Gastrocnemius medialis (tissue), 4 donors: ENCODE measurements around the gene CCDC102B.

Source experiments
- CTCF ChIP-seq, 5 experiments: fragments of 450-650 bp in 3 of 5; fragments of 200-600 bp in 2 of 5; sonication (generic) in 2 of 5; IDR thresholded peaks in 4 of 5; conservative IDR thresholded peaks in 1 of 5; 1 replicate in 4 of 5; 2 replicates in 1 of 5; pipeline ENCODE4 v1.5.1; 2016 to 2019; ENCODE audit warnings: antibody characterized with exemption in 5 of 5, mild to moderate bottlenecking in 3 of 5, moderate library complexity in 3 of 5
- POLR2A ChIP-seq, 2 donors: fragments of 450-650 bp; IDR thresholded peaks; one replicate each; pipeline ENCODE4 v1.6.1; 2017; ENCODE audit warnings: antibody characterized with exemption in 2 of 2, mild to moderate bottlenecking in 2 of 2, moderate library complexity in 2 of 2

GRCh38 chr18:68983126-68983525, 185.2 kb downstream of the CCDC102B start:
- no peak for TF ChIP-seq CTCF (IDR thresholded peaks at IDR 0.05 in 4 of 5, conservative IDR thresholded peaks at IDR 0.05 in 1 of 5)
- TF ChIP-seq POLR2A (IDR thresholded peaks at IDR 0.05): no peak
